HEK293 (cell line): ENCODE results near the gene TRAPPC12.

ENCODE experiments used
- CTCF ChIA-PET: fragments of 350-600 bp; formaldehyde crosslinking; extraction: SDS; loops from one replicate; lab custom pipeline; 2021; ENCODE audit warnings: antibody characterized with exemption; lab: Yijun Ruan, JAX
- POLR2A ChIA-PET: fragments of 300-600 bp; formaldehyde crosslinking; extraction: SDS; loops from one replicate; lab custom pipeline; 2020; ENCODE audit warnings: antibody characterized with exemption, inconsistent platforms; lab: Yijun Ruan, JAX
- H3K27ac ChIP-seq: fragments of 200-500 bp; sonication (Bioruptor generic); 2 replicates; pipeline ENCODE4 v1.5.1; 2014; ENCODE audit warnings: low read depth, low read length, control low read depth, inconsistent platforms; ENCODE audit errors: extremely low read depth
- H3K36me3 ChIP-seq, 2 experiments: fragments of 200-500 bp in 1 of 2; sonication (Bioruptor generic) in 1 of 2; 1 replicate in 1 of 2; 2 replicates in 1 of 2; pipeline ENCODE4 v1.5.1; 2014 to 2017; ENCODE audit warnings: inconsistent platforms in 2 of 2, low read length in 2 of 2; ENCODE audit not compliant: control insufficient read depth in 2 of 2, insufficient read depth in 1 of 2
- H3K4me1 ChIP-seq: fragments of 200-500 bp; sonication (Bioruptor generic); 2 replicates; pipeline ENCODE4 v1.5.1; 2014; ENCODE audit warnings: mild to moderate bottlenecking, low read length, inconsistent platforms; ENCODE audit not compliant: control insufficient read depth, insufficient read depth
- H3K4me3 ChIP-seq: 2 replicates; pipeline ENCODE4 v1.5.1; 2011; ENCODE audit warnings: low read depth, mild to moderate bottlenecking, control low read depth, low read length, moderate library complexity
- H3K9me3 ChIP-seq: fragments of 200-500 bp; sonication (Bioruptor generic); 2 replicates; pipeline ENCODE4 v1.5.1; 2014; ENCODE audit warnings: low read depth, low read length, inconsistent platforms; ENCODE audit not compliant: control insufficient read depth, insufficient read depth
- BCL11A ChIP-seq: fragments of 450-650 bp; formaldehyde crosslinking; IDR thresholded peaks from 2 replicates; pipeline ENCODE4 v1.5.1; 2016; ENCODE audit warnings: low read depth, missing biosample characterization, missing genetic modification characterization
- PRDM4 ChIP-seq: fragments of 450-650 bp; formaldehyde crosslinking; IDR thresholded peaks from 2 replicates; pipeline ENCODE4 v1.5.1; 2017; ENCODE audit warnings: missing biosample characterization, missing genetic modification characterization
- REPIN1 ChIP-seq: fragments of 450-650 bp; formaldehyde crosslinking; IDR thresholded peaks from 2 replicates; pipeline ENCODE4 v1.5.1; 2017; ENCODE audit warnings: missing biosample characterization, missing genetic modification characterization, low read depth
- TSHZ1 ChIP-seq: fragments of 450-650 bp; formaldehyde crosslinking; IDR thresholded peaks from 2 replicates; pipeline ENCODE4 v1.5.1; 2016; ENCODE audit warnings: missing biosample characterization, missing genetic modification characterization, borderline replicate concordance
- ZBTB17 ChIP-seq: fragments of 450-650 bp; formaldehyde crosslinking; IDR thresholded peaks from 2 replicates; pipeline ENCODE4 v1.5.1; 2016; ENCODE audit warnings: missing biosample characterization, missing genetic modification characterization
- ZBTB26 ChIP-seq: fragments of 450-650 bp; formaldehyde crosslinking; optimal IDR thresholded peaks from 2 replicates; pipeline ENCODE3; 2016; ENCODE audit warnings: missing biosample characterization, mild to moderate bottlenecking, missing genetic modification characterization
- ZNF138 ChIP-seq: fragments of 450-650 bp; formaldehyde crosslinking; IDR thresholded peaks from 2 replicates; pipeline ENCODE4 v1.5.1; 2016; ENCODE audit warnings: missing biosample characterization, missing genetic modification characterization, borderline replicate concordance
- ZNF140 ChIP-seq: fragments of 450-650 bp; formaldehyde crosslinking; IDR thresholded peaks from 2 replicates; pipeline ENCODE4 v1.5.1; 2016; ENCODE audit warnings: missing biosample characterization, missing genetic modification characterization
- ZNF146 ChIP-seq: fragments of 450-650 bp; formaldehyde crosslinking; IDR thresholded peaks from 2 replicates; pipeline ENCODE4 v1.5.1; 2016; ENCODE audit warnings: missing biosample characterization, missing genetic modification characterization
- ZNF2 ChIP-seq: fragments of 450-650 bp; formaldehyde crosslinking; IDR thresholded peaks from 2 replicates; pipeline ENCODE4 v1.5.1; 2016; ENCODE audit warnings: missing biosample characterization, missing genetic modification characterization
- ZNF23 ChIP-seq: fragments of 450-650 bp; formaldehyde crosslinking; IDR thresholded peaks from 2 replicates; pipeline ENCODE4 v1.5.1; 2016; ENCODE audit warnings: missing biosample characterization, missing genetic modification characterization, borderline replicate concordance
- ZNF239 ChIP-seq: fragments of 450-650 bp; formaldehyde crosslinking; IDR thresholded peaks from 2 replicates; pipeline ENCODE4 v1.5.1; 2016; ENCODE audit warnings: missing biosample characterization, missing genetic modification characterization
- ZNF362 ChIP-seq: fragments of 450-650 bp; formaldehyde crosslinking; IDR thresholded peaks from 2 replicates; pipeline ENCODE4 v1.5.1; 2016; ENCODE audit warnings: missing biosample characterization, missing genetic modification characterization
- ZNF404 ChIP-seq: fragments of 450-650 bp; formaldehyde crosslinking; IDR thresholded peaks from 2 replicates; pipeline ENCODE4 v1.5.1; 2017; ENCODE audit warnings: missing biosample characterization, missing genetic modification characterization
- ZNF416 ChIP-seq: fragments of 450-650 bp; formaldehyde crosslinking; IDR thresholded peaks from 2 replicates; pipeline ENCODE4 v1.5.1; 2016; ENCODE audit warnings: missing biosample characterization, missing genetic modification characterization
- ZNF423 ChIP-seq: fragments of 450-650 bp; formaldehyde crosslinking; IDR thresholded peaks from 2 replicates; pipeline ENCODE4 v1.5.1; 2016; ENCODE audit warnings: missing biosample characterization, missing genetic modification characterization
- ZNF426 ChIP-seq: fragments of 450-650 bp; formaldehyde crosslinking; IDR thresholded peaks from 2 replicates; pipeline ENCODE4 v1.5.1; 2017; ENCODE audit warnings: missing biosample characterization, missing genetic modification characterization, mild to moderate bottlenecking, inconsistent platforms, moderate library complexity
- ZNF433 ChIP-seq: fragments of 450-650 bp; formaldehyde crosslinking; IDR thresholded peaks from 2 replicates; pipeline ENCODE4 v1.5.1; 2016; ENCODE audit warnings: missing biosample characterization, missing genetic modification characterization, low read depth
- ZNF473 ChIP-seq: fragments of 450-650 bp; formaldehyde crosslinking; IDR thresholded peaks from 2 replicates; pipeline ENCODE4 v1.5.1; 2017; ENCODE audit warnings: missing biosample characterization, missing genetic modification characterization
- ZNF571 ChIP-seq: fragments of 450-650 bp; formaldehyde crosslinking; IDR thresholded peaks from 2 replicates; pipeline ENCODE4 v1.5.0; 2017; ENCODE audit warnings: missing biosample characterization, missing genetic modification characterization
- ZNF658 ChIP-seq: fragments of 450-650 bp; formaldehyde crosslinking; IDR thresholded peaks from 2 replicates; pipeline ENCODE4; 2016; ENCODE audit warnings: missing biosample characterization, missing genetic modification characterization
- ZNF664 ChIP-seq: fragments of 450-650 bp; formaldehyde crosslinking; IDR thresholded peaks from 2 replicates; pipeline ENCODE4 v1.5.1; 2016; ENCODE audit warnings: missing biosample characterization, missing genetic modification characterization
- ZNF791 ChIP-seq: fragments of 450-650 bp; formaldehyde crosslinking; IDR thresholded peaks from 2 replicates; pipeline ENCODE4 v1.5.1; 2016; ENCODE audit warnings: missing biosample characterization, missing genetic modification characterization
- ZNF830 ChIP-seq: fragments of 450-650 bp; IDR thresholded peaks from 2 replicates; pipeline ENCODE4 v1.5.0; 2018; ENCODE audit warnings: missing biosample characterization, missing genetic modification characterization, low read depth, mild to moderate bottlenecking, moderate library complexity

TRAPPC12 gene

GRCh38 chr2:3433776-3434400 lies 54.4 kb downstream of the TRAPPC12 start (continued):
- TF ChIP-seq TSHZ1 (tag by site-specific recombination) (no peak), ZNF433 (tag by site-specific recombination) (no peak), BCL11A (tag by site-specific recombination) (no peak), ZNF658 (no peak), ZNF664 (tag by site-specific recombination) (no peak), ZNF23 (tag by site-specific recombination) (no peak), ZBTB17 (tag by site-specific recombination) (no peak), ZNF791 (no peak), ZNF404 (tag by site-specific recombination) (no peak)

- Histone ChIP-seq H3K4me3 (no peak overlapping the region), H3K27ac (no peak overlapping the region)
These were observed 55.2 kb downstream of the TRAPPC12 start for GRCh38 chr2:3434654-3435053.

More at GRCh38 chr2:3434654-3435053, 55.2 kb downstream of the TRAPPC12 start:
- ChIA-PET POLR2A (no interaction called here), CTCF (interaction anchor here (1.0 to 2.7 kb wide), 2 partner anchors 10 to 11 kb away, joined by 5 to 29 read pairs; no protein-coding TSS in a partner anchor)
- H3K4me1 ChIP-seq, result no peaks in the 10 kb centered on the region
- H3K9me3 ChIP-seq, result no peaks in the 10 kb centered on the region
- TF ChIP-seq ZBTB26 (tag by site-specific recombination) (no peak), ZNF146 (no peak), ZNF239 (no peak), ZNF362 (no peak), ZNF2 (no peak), PRDM4 (tag by site-specific recombination) (no peak), ZNF426 (tag by site-specific recombination) (no peak), ZNF140 (tag by site-specific recombination) (no peak), ZNF571 (tag by site-specific recombination) (no peak), ZNF404 (tag by site-specific recombination) (no peak), ZNF423 (tag by site-specific recombination) (no peak), ZNF416 (no peak), ZNF830 (tag by site-specific recombination) (no peak), BCL11A (tag by site-specific recombination) (no peak), ZNF473 (tag by site-specific recombination) (no peak), REPIN1 (tag by site-specific recombination) (no peak), ZNF138 (no peak)
- peaks cover 0 to 30% of the 10 kb centered on the region in 2 experiments; a peak in 1 of 3 replicates for H3K36me3 ChIP-seq
